Left hindlimb (tissue), 1 donor: ENCODE data around the gene ESRRB.

Experiments
- DNase-seq: peaks from one replicate; pipeline ENCODE4 v3.0.0-alpha.2; 2018

Gene ESRRB

GRCh38 chr14:76547831-76548230 is 171.9 kb downstream of the ESRRB start:
- DNase-seq: no peak

- no peak for DNase-seq
These were observed 174.6 kb downstream of the ESRRB start for GRCh38 chr14:76550534-76550933.

- no peak for DNase-seq
These were observed 175.2 kb downstream of the ESRRB start for GRCh38 chr14:76551116-76551515.
